ENCODE results near the gene CWC27. TPM values are rescaled to one million over a fixed set of nuclear protein-coding genes. Genes with fewer than 3 reads are reported as not detected.
A peak's percentile ranks its signal among the peaks of the same experiment; 100 is the strongest.

CWC27 gene
- total RNA-seq, 1 donor from 2014 or later, result 19.2 TPM

- no peaks in the 10 kb centered on the region for H3K27me3 ChIP-seq
- H3K4me1 ChIP-seq, result no peaks in the 10 kb centered on the region
- no peak for DNase-seq (ENCODE audit: extremely low spot score in 2 of 2)
- no peak for TF ChIP-seq POLR2A (IDR thresholded peaks at IDR 0.05)
- no peak for TF ChIP-seq POLR2AphosphoS5 (IDR thresholded peaks at IDR 0.05; ENCODE audit: insufficient read depth in 1 of 2, low read depth in 1 of 2)
- TF ChIP-seq, protein P1, sequence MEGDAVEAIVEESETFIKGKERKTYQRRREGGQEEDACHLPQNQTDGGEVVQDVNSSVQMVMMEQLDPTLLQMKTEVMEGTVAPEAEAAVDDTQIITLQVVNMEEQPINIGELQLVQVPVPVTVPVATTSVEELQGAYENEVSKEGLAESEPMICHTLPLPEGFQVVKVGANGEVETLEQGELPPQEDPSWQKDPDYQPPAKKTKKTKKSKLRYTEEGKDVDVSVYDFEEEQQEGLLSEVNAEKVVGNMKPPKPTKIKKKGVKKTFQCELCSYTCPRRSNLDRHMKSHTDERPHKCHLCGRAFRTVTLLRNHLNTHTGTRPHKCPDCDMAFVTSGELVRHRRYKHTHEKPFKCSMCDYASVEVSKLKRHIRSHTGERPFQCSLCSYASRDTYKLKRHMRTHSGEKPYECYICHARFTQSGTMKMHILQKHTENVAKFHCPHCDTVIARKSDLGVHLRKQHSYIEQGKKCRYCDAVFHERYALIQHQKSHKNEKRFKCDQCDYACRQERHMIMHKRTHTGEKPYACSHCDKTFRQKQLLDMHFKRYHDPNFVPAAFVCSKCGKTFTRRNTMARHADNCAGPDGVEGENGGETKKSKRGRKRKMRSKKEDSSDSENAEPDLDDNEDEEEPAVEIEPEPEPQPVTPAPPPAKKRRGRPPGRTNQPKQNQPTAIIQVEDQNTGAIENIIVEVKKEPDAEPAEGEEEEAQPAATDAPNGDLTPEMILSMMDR (IDR thresholded peaks at IDR 0.05), result peak; percentile 18 to 38 (median 35)
- no peaks in the 10 kb centered on the region for H3K36me3 ChIP-seq
- peaks cover 7% of the 10 kb centered on the region for H3K9me3 ChIP-seq
- no peak overlapping the region for H3K4me3 ChIP-seq
- intact Hi-C loops (cut with DNase I), result no loop called here
- no peak overlapping the region for H3K27ac ChIP-seq
Measured at GRCh38 chr5:64958757-64959391, 190.1 kb downstream of the CWC27 start.

GRCh38 chr5:64963278-64963677, 194.5 kb downstream of the CWC27 start:
- no peak for TF ChIP-seq POLR2A (IDR thresholded peaks at IDR 0.05)
- no peak for TF ChIP-seq POLR2AphosphoS5 (IDR thresholded peaks at IDR 0.05; ENCODE audit: insufficient read depth in 1 of 2, low read depth in 1 of 2)
- TF ChIP-seq, protein P1 (IDR thresholded peaks at IDR 0.05), result no peak
- intact Hi-C loops (cut with DNase I), result no loop called here

GRCh38 chr5:64968591-64969110, 199.9 kb downstream of the CWC27 start:
- intact Hi-C loops (cut with DNase I), result no loop called here
- DNase-seq (ENCODE audit: extremely low spot score in 2 of 2), result no peak
- no peaks in the 10 kb centered on the region for H3K27me3 ChIP-seq
- H3K9me3 ChIP-seq, result no peaks in the 10 kb centered on the region
- no peak overlapping the region for H3K27ac ChIP-seq
- TF ChIP-seq POLR2A (IDR thresholded peaks at IDR 0.05), result no peak
- no peak for TF ChIP-seq POLR2AphosphoS5 (IDR thresholded peaks at IDR 0.05; ENCODE audit: insufficient read depth in 1 of 2, low read depth in 1 of 2)
- TF ChIP-seq, protein P1 (IDR thresholded peaks at IDR 0.05), result no peak
- H3K4me1 ChIP-seq, result no peaks in the 10 kb centered on the region
- H3K36me3 ChIP-seq, result no peaks in the 10 kb centered on the region
- no peak overlapping the region for H3K4me3 ChIP-seq

More at GRCh38 chr5:64963278-64963677, 194.5 kb downstream of the CWC27 start:
- H3K36me3 ChIP-seq, result no peaks in the 10 kb centered on the region
- H3K27ac ChIP-seq, result no peak overlapping the region
- no peaks in the 10 kb centered on the region for H3K4me1 ChIP-seq
- no peak overlapping the region for H3K4me3 ChIP-seq
- peaks cover 7% of the 10 kb centered on the region for H3K9me3 ChIP-seq
- DNase-seq (ENCODE audit: extremely low spot score in 2 of 2), result no peak
- H3K27me3 ChIP-seq, result no peaks in the 10 kb centered on the region

DNA sequence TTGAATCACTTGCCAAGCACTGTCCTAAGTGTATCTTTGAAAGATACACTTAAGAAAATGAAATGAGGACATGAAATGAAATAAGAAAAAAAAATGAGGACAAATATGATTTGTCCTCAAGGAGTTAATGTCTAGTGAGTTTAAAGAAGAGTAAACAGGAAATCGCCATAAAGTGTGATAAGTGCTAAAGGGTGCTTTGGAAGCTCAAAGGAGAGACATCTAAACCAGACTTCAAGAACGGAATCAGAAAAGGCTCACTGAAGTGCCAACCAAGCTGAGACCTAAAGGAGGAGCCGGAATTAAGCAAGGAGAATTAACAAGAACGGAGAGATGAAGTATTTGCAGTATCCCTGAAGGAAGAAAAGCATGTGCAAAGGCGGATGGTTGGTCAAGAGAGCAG, 200.8 kb downstream of the CWC27 start:
- DNase-seq (ENCODE audit: extremely low spot score in 2 of 2), result no peak
- no peak overlapping the region for H3K27ac ChIP-seq
- TF ChIP-seq POLR2A (IDR thresholded peaks at IDR 0.05) (no peak), POLR2AphosphoS5 (IDR thresholded peaks at IDR 0.05; ENCODE audit: insufficient read depth in 1 of 2, low read depth in 1 of 2) (no peak)
- TF ChIP-seq, protein P1 (IDR thresholded peaks at IDR 0.05), result no peak
- intact Hi-C loops (cut with DNase I), result no loop called here
- no peaks in the 10 kb centered on the region for H3K36me3 ChIP-seq
- H3K9me3 ChIP-seq, result no peaks in the 10 kb centered on the region
- H3K27me3 ChIP-seq, result no peaks in the 10 kb centered on the region
- no peak overlapping the region for H3K4me3 ChIP-seq
- H3K4me1 ChIP-seq, result no peaks in the 10 kb centered on the region

GRCh38 chr5:64971513-64971912, 202.8 kb downstream of the CWC27 start:
- TF ChIP-seq POLR2A (IDR thresholded peaks at IDR 0.05) (no peak), POLR2AphosphoS5 (IDR thresholded peaks at IDR 0.05; ENCODE audit: insufficient read depth in 1 of 2, low read depth in 1 of 2) (no peak)
- TF ChIP-seq, protein P1 (IDR thresholded peaks at IDR 0.05), result no peak
- DNase-seq (ENCODE audit: extremely low spot score in 2 of 2), result no peak
- intact Hi-C loops (cut with DNase I), result no loop called here
- H3K27ac ChIP-seq, result no peak overlapping the region
- H3K36me3 ChIP-seq, result no peaks in the 10 kb centered on the region
- no peaks in the 10 kb centered on the region for H3K9me3 ChIP-seq
- no peaks in the 10 kb centered on the region for H3K4me1 ChIP-seq
- H3K27me3 ChIP-seq, result no peaks in the 10 kb centered on the region
- H3K4me3 ChIP-seq, result no peak overlapping the region

All from vagina (tissue), 2 donors.